K562 (cell line): ENCODE measurements around the gene LRRC43. TPM values are rescaled to one million over a fixed set of nuclear protein-coding genes. Genes with fewer than 3 reads are reported as not detected.

Experiments used
- ATAC-seq: fragments of 200-7000 bp; cut with Tn5 transposase; 3 replicates; pipeline ENCODE4 v1.9.1; 2020; ENCODE audit warnings: moderate library complexity
- BruUV-seq: library from RNA; stranded (reverse); fragments of 400-500 nt; replicated peaks from 2 replicates; lab custom pipeline; 2021; lab: Mats Ljungman, UMichigan
- CTCF ChIA-PET: fragments of 300-600 bp; formaldehyde crosslinking; extraction: SDS; loops from one replicate; lab custom pipeline; 2021; ENCODE audit warnings: low intra/inter-chr PET ratio; lab: Yijun Ruan, JAX
- POLR2A ChIA-PET: fragments of 300-600, 350-650 bp; sonication (Branson Sonifier 250); formaldehyde crosslinking; extraction: SDS; loops from one replicate; lab custom pipeline; 2021; ENCODE audit warnings: antibody characterized with exemption, inconsistent platforms; lab: Yijun Ruan, JAX
- DNase-seq, 4 experiments: peaks; one replicate each; pipeline versions ENCODE4 v3.0.0 to v3.0.0-alpha.2; 2011 to 2018; ENCODE audit warnings: low spot score in 3 of 4, mixed read lengths in 3 of 4; ENCODE audit errors: extremely low read depth in 1 of 4
- FAIRE-seq: peaks from 2 replicates; lab custom pipeline; 2011; peaks lifted over from hg19 to GRCh38; lab: Jason Lieb, UNC
- H2AFZ ChIP-seq: 2 replicates; pipeline ENCODE4 v1.6.0; 2011; ENCODE audit warnings: low read depth, low read length, control low read depth, inconsistent platforms
- H3K27ac ChIP-seq: fragments of 200-600 bp; 3 replicates; pipeline ENCODE4 v1.8.0; 2011; ENCODE audit warnings: low read depth, mild to moderate bottlenecking, control low read depth, inconsistent platforms, low read length, moderate library complexity, mixed read lengths; ENCODE audit errors: extremely low read depth
- H3K27me3 ChIP-seq, 2 experiments: fragments of 300-600 bp in 1 of 2; 2 replicates in 1 of 2; 3 replicates in 1 of 2; pipeline versions ENCODE4 v1.6.0 to v1.8.0; 2011; ENCODE audit warnings: inconsistent platforms in 2 of 2, low read length in 2 of 2, mild to moderate bottlenecking in 1 of 2, mixed read lengths in 1 of 2, moderate library complexity in 1 of 2; ENCODE audit not compliant: control insufficient read depth in 2 of 2, insufficient read depth in 2 of 2
- H3K36me3 ChIP-seq: fragments of 300-600 bp; 3 replicates; pipeline ENCODE4 v1.8.0; 2011; ENCODE audit warnings: mild to moderate bottlenecking, low read length, inconsistent platforms; ENCODE audit not compliant: control insufficient read depth, insufficient read depth
- H3K4me1 ChIP-seq, 2 experiments: fragments of 200-600 bp in 1 of 2; replicated peaks in 1 of 2; 2 replicates in 1 of 2; 3 replicates in 1 of 2; pipeline versions ENCODE4 v1.5.1 to v1.8.0; 2011; ENCODE audit warnings: inconsistent platforms in 2 of 2, low read length in 2 of 2, mild to moderate bottlenecking in 1 of 2, mixed read lengths in 1 of 2, moderate library complexity in 1 of 2; ENCODE audit not compliant: control insufficient read depth in 2 of 2, insufficient read depth in 2 of 2
- H3K4me2 ChIP-seq: 2 replicates; pipeline ENCODE4 v1.6.1; 2011; ENCODE audit warnings: low read length, control low read depth, inconsistent platforms, mixed read lengths; ENCODE audit not compliant: insufficient read depth
- H3K4me3 ChIP-seq: fragments of 200-600 bp; sonication (generic), shearing (Covaris generic); 2 replicates; pipeline ENCODE4 v1.5.1; 2016; ENCODE audit warnings: control low read depth, inconsistent platforms
- H3K79me2 ChIP-seq: fragments of 200-600 bp; 3 replicates; pipeline ENCODE4 v1.8.0; 2011; ENCODE audit warnings: low read length, inconsistent platforms; ENCODE audit not compliant: control insufficient read depth, insufficient read depth
- H3K9ac ChIP-seq, 2 experiments: 2 replicates each; pipeline versions ENCODE4 v1.6.0 to v1.6.1; 2011; ENCODE audit warnings: low read depth in 2 of 2, low read length in 2 of 2, control low read depth in 1 of 2, inconsistent platforms in 1 of 2, mild to moderate bottlenecking in 1 of 2, mixed read lengths in 1 of 2; ENCODE audit not compliant: insufficient read depth in 1 of 2
- H3K9me1 ChIP-seq: one replicate; pipeline ENCODE4 v1.6.0; 2011; ENCODE audit warnings: inconsistent platforms, mild to moderate bottlenecking, low read length, moderate library complexity; ENCODE audit not compliant: control insufficient read depth, insufficient read depth
- H3K9me3 ChIP-seq: replicated peaks from 2 replicates; pipeline ENCODE4 v1.5.1; 2011; ENCODE audit warnings: low read depth, low read length, inconsistent platforms; ENCODE audit not compliant: control insufficient read depth, insufficient read depth
- H4K20me1 ChIP-seq: replicated peaks from 2 replicates; pipeline ENCODE4 v1.6.1; 2011; ENCODE audit warnings: low read length, inconsistent platforms, mixed read lengths; ENCODE audit not compliant: control insufficient read depth, insufficient read depth
- CCNT2 ChIP-seq: IDR thresholded peaks from 2 replicates; pipeline ENCODE4 v1.6.1; 2011; ENCODE audit warnings: borderline replicate concordance, low read depth, mild to moderate bottlenecking, moderate library complexity, mixed read lengths, low read length; ENCODE audit not compliant: insufficient read length; ENCODE audit errors: extremely low read depth
- HNRNPH1 ChIP-seq: fragments of 200-400 bp; formaldehyde crosslinking; optimal IDR thresholded peaks from 2 replicates; pipeline ENCODE3; 2017; ENCODE audit warnings: low read depth, mild to moderate bottlenecking, low read length, moderate library complexity
- HNRNPK ChIP-seq: fragments of 200-400 bp; formaldehyde crosslinking; IDR thresholded peaks from one replicate; pipeline ENCODE4 v1.6.1; 2018; ENCODE audit warnings: mild to moderate bottlenecking, low read depth, low read length; ENCODE audit not compliant: poor library complexity, severe bottlenecking
- MCM7 ChIP-seq, 2 experiments: fragments of 450-650 bp; IDR thresholded peaks; 2 replicates each; pipeline ENCODE4 v1.6.1; 2016 to 2018
- NR2C1 ChIP-seq, 2 experiments: fragments of 450-650 bp; IDR thresholded peaks; 2 replicates each; pipeline ENCODE4 v1.6.1; 2017; ENCODE audit warnings: mild to moderate bottlenecking in 2 of 2, antibody characterized with exemption in 1 of 2, inconsistent platforms in 1 of 2, missing compliant biosample characterization in 1 of 2, missing genetic modification characterization in 1 of 2
- SRF ChIP-seq, 2 experiments: fragments of 250-450, 450-650 bp in 1 of 2; sonication (Bioruptor Pico) in 1 of 2; sonication (generic) in 1 of 2; formaldehyde crosslinking; IDR thresholded peaks; 2 replicates each; pipeline versions ENCODE4 v1.5.0 to v1.5.1; 2020 to 2022; ENCODE audit warnings: mild to moderate bottlenecking in 1 of 2, missing genetic modification reagents in 1 of 2
- ZNF589 ChIP-seq: fragments of 200-800 bp; sonication (Bioruptor generic); IDR thresholded peaks from 2 replicates; pipeline ENCODE4 v1.6.1; 2016; ENCODE audit warnings: low read depth, missing genetic modification characterization, missing compliant biosample characterization
- ZNF717 ChIP-seq: fragments of 250-450 bp; sonication (Bioruptor Pico); IDR thresholded peaks from 2 replicates; pipeline ENCODE4 v1.5.0; 2021
- whole genome bisulfite sequencing: fragments of 100-300 bp; shearing (Covaris generic); methylation state at CpG from one replicate; pipeline ENCODE4 v1.1.6; 2016; ENCODE audit warnings: low coverage, mixed read lengths; ENCODE audit not compliant: insufficient coverage; ENCODE audit errors: missing lambda C conversion rate; 5-methylcytosine and 5-hydroxymethylcytosine counted together
- in situ Hi-C: fragments of 300-500 bp; cut with MboI; formaldehyde crosslinking; loops from 4 replicates; pipeline ENCODE4 v1.15.0; 2018; ENCODE audit warnings: inconsistent platforms, mixed read lengths
- intact Hi-C: fragments of 100-400 bp; cut with micrococcal nuclease; formaldehyde crosslinking; loops from 2 replicates; pipeline ENCODE4 v1.14.2; 2022
- polyA plus RNA-seq, 8 experiments: library from polyadenylated mRNA; depleted of rRNA in 4 of 8; stranded (reverse) in 5 of 8; unstranded in 3 of 8; fragments of >200 nt; fragmentation: Nextera tagmentation in 2 of 8; fragmentation: Illumina TruSeq in 1 of 8; extraction: Ambion mirVana in 2 of 8; extraction: Trizol in 1 of 8; gene quantifications; 2 replicates each; pipeline versions ENCODE4 v1.2.1 to v1.2.3, GENCODE V29; 2011 to 2014; ENCODE audit warnings: inconsistent platforms in 1 of 8, missing spikeins in 1 of 8
- total RNA-seq, 7 experiments: library from RNA; depleted of rRNA in 6 of 7; stranded (reverse); fragments of >200 nt in 6 of 7; fragmentation: Illumina TruSeq in 2 of 7; extraction: Trizol in 2 of 7; gene quantifications; 2 replicates each; pipeline versions ENCODE4 v1.2.1 to v1.2.3, GENCODE V29; 2011 to 2021; ENCODE audit warnings: low replicate concordance in 1 of 7
- TF ChIP-seq, protein P1 (sequence below): fragments of 200-800 bp; sonication (Bioruptor generic); IDR thresholded peaks from 2 replicates; pipeline ENCODE4 v1.6.1; 2017; ENCODE audit warnings: missing genetic modification characterization, missing compliant biosample characterization

The LRRC43 gene
- total and polyA plus RNA-seq, 9 of the 15 experiments (the other 6 are each of a cell fraction or from before 2014, with no cell fraction given) = 0.19 TPM; not detected in 8

DNA sequence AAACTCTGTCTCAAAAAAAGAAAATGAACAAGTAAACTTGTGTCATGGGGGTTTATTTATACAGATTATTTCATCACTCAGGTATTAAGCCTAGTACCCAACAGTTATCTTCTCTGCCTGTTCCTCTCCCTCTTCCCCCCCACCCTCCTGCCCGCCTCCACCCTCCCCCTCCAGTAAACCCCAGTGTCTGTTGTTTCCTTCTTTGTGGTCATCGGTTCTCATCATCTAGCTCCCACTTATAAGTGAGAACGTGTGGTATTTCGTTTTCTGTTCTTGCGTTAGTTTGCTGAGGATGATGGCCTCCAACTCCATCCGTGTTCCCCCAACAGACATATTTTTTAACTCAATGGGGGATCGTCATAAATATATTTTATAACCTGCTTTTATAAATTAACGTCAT lies 21.2 kb upstream of the LRRC43 start:
- ChIA-PET POLR2A (interaction anchor here (0.8 kb wide), 1 partner anchor 14 kb away, joined by 3 read pairs; no protein-coding TSS in a partner anchor), CTCF (no interaction called here)
- Histone ChIP-seq H3K9me1 (no peaks in the 10 kb centered on the region), H3K36me3 (no peaks in the 10 kb centered on the region), H4K20me1 (no peaks in the 10 kb centered on the region), H3K27me3 (peaks cover 9 to 13% of the 10 kb centered on the region in 2 experiments; a peak in 3 of 5 replicates), H3K4me2 (no peak overlapping the region), H3K9me3 (no peaks in the 10 kb centered on the region), H3K27ac (no peak overlapping the region), H2AFZ (no peak overlapping the region), H3K9ac (no peak overlapping the region), H3K79me2 (no peaks in the 10 kb centered on the region), H3K4me3 (no peak overlapping the region), H3K4me1 (peaks cover 0 to 6% of the 10 kb centered on the region in 2 experiments; a peak in 3 of 5 replicates)
- BruUV-seq = no TSS peak
- in situ Hi-C loops (no loop called here), intact Hi-C loops (no loop called here)
- TF ChIP-seq, protein P1, sequence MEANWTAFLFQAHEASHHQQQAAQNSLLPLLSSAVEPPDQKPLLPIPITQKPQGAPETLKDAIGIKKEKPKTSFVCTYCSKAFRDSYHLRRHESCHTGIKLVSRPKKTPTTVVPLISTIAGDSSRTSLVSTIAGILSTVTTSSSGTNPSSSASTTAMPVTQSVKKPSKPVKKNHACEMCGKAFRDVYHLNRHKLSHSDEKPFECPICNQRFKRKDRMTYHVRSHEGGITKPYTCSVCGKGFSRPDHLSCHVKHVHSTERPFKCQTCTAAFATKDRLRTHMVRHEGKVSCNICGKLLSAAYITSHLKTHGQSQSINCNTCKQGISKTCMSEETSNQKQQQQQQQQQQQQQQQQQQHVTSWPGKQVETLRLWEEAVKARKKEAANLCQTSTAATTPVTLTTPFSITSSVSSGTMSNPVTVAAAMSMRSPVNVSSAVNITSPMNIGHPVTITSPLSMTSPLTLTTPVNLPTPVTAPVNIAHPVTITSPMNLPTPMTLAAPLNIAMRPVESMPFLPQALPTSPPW (CRISPR knock-in tag) = 0 out of 2 replicates have a peak, but pooled peaks have one; percentile 17
- TF ChIP-seq ZNF717 (CRISPR knock-in tag) (no peak), NR2C1 (IDR thresholded peaks at IDR 0.05) (no peak), NR2C1 (tag; IDR thresholded peaks at IDR 0.05) (no peak)
- WGBS = 20% methylated on average over 7 of the region's 8 CpGs
- DNase-seq = no peak
- FAIRE-seq = no peak
- ATAC-seq = no peak

DNA sequence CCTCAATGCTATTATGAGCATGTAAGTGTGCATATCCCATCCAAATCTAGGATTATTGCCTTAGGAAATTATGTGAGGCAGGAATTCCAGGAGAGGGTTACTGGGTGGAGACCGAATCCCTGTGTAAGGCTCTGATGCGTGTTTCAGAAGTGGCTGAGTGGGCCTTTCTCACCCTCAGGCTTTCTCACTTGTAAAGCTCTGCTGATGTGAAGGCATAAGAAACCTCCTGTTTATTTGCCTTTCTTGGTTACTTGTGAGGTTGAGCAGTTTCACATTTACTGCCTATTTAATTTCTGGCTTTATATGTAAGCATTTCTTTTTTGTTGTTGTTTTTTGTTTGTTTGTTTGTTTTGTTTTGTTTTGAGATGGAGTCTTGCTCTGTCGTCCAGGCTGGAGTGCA lies 19.9 kb upstream of the LRRC43 start:
- no peak for TF ChIP-seq CCNT2
- no peak for TF ChIP-seq SRF (CRISPR knock-in tag; IDR thresholded peaks at IDR 0.05)
- TF ChIP-seq MCM7 (IDR thresholded peaks at IDR 0.05) = no peak
- TF ChIP-seq HNRNPH1 = no peak
- no peak for TF ChIP-seq ZNF589 (CRISPR knock-in tag)
- TF ChIP-seq HNRNPK = no peak
- DNase-seq (no peak), FAIRE-seq (no peak), ATAC-seq (no peak)
- Histone ChIP-seq H3K27ac (no peak overlapping the region), H3K36me3 (no peaks in the 10 kb centered on the region), H4K20me1 (no peaks in the 10 kb centered on the region), H3K4me1 (peaks cover 0 to 6% of the 10 kb centered on the region in 2 experiments; a peak in 3 of 5 replicates), H2AFZ (no peak overlapping the region), H3K27me3 (peaks cover 12 to 18% of the 10 kb centered on the region in 2 experiments; a peak in 4 of 5 replicates), H3K9me3 (no peaks in the 10 kb centered on the region), H3K9me1 (no peaks in the 10 kb centered on the region), H3K4me2 (no peak overlapping the region), H3K79me2 (no peaks in the 10 kb centered on the region), H3K9ac (no peak overlapping the region), H3K4me3 (no peak overlapping the region)
- WGBS = 39% methylated on average over 2 of the region's 3 CpGs
- CTCF ChIA-PET = no interaction called here
- POLR2A ChIA-PET = no interaction called here
- BruUV-seq = no TSS peak
- intact Hi-C loops = no loop called here
- in situ Hi-C loops = no loop called here
